HuH-7.5 (cell line): ENCODE measurements around the gene WASHC3.
"Not testable (repeated sequence)": the region's sequence is repeated elsewhere in the genome, so short reads cannot be mapped to it uniquely, and the experiment has no call there.

Experiments used
- DNase-seq: peaks from one replicate; pipeline ENCODE4 v3.0.0; 2011; ENCODE audit warnings: low spot score

The WASHC3 gene

DNA sequence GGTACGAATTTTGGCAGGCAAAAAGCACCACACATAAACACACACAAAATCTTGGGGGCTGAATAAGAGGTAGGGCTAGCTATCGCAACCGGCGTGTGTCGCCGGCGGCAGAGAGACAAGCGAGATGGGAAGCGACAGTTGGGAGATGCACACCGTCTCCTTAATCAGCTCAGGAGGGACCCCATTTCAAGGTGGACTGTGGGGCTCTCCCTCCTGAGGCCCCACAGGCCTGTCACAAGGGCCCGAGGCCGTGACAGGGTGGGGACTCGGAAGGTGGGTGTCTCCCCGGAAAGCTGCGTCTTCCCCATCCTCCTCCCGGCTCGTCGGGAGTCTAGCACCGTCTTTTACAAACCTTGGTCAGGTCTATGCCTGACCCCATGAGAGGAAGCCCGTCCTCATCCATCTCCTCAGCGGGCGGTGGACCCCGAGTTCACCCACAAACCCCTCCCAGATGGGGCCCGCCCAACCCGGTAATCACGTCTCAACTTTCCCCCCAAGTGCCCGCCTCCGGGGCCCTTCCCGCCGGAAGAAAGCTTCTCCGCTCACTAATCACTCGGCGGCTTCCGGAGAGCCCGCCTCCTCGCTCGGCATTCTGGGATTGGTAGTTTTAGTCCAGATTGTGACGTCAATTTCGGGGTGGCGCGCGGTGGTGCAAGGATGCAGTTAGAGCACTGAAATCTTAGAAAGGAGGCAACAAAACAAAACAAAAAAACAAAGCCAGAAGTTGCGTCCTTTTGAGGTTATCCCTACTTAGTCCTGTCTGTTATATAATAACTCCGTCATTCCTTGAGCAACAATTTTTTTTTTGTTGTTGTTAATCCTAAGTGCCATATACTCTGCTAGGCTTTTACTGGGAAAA is at the start of gene WASHC3:
TSS of gene WASHC3 (minus strand) at position 432 of the 859 bp plus-strand sequence. CDS start at position 403, 29 bp downstream.
- DNase-seq: peak; percentile 56

DNA sequence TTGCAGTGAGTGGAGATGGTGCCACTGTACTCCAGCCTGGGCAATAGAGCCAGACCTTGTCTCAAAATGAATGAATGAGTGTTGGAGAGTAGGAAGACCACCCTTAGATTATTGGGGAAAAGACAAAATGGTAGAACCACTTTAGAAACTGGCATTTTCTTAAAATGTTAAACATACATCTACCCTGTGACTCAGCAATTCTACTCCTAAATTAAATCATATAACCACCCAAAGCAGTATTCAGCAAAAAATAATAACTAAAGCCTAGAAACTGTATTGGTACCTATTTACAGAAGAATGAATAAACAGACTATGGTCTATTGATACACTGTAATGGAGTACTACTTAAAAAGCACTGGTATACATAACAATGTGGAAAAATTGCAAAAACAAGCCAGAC is 49.0 kb upstream of the WASHC3 start:
- DNase-seq: no peak

DNA sequence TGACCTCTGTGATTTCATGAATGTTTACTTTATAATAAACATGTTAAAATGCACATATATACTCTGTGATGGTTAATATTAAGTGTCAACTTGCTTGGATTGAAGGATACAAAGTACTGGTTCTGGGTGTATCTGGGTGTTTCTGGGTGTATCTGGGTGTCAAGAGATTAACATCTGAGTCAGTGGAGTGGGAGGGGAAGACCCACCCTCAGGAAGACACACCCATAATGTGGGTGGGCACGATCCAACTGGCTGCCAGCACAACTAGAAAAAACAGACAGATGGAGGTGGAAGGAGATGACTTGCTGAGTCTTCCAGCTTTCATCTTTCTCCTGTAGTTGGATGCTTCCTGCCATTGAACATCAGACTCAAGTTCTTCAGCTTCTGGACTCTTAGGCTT is 46.2 kb upstream of the WASHC3 start:
- no peak for DNase-seq

- no peak for DNase-seq
Observed at GRCh38 chr12:102106905-102107304, 45.1 kb upstream of the WASHC3 start.

GRCh38 chr12:102096855-102097254 is 35.1 kb upstream of the WASHC3 start:
- DNase-seq: no peak

- DNase-seq: peak; percentile 8
Observed at GRCh38 chr12:102095677-102096263, 34.0 kb upstream of the WASHC3 start.

DNA sequence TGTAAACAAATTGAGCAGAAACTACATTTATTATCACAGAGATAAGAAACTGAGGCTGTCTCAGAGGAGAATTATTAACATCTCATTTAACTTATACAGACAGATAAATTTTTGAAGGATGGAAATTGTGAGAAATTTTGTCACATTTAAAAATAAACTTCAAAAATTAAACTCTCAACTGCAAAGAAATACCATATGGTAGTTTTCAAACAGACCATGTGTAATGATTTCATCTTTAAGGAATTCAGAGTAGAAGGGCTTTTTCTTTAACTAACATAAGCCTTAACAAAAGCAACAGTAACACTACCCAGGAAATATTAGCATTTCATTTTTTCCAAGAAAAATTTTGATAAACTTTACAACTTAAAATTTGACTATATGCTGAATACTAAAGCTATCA is 31.5 kb upstream of the WASHC3 start:
- DNase-seq: no peak

- DNase-seq: not testable (repeated sequence)
Observed at GRCh38 chr12:102089228-102089835, 27.5 kb upstream of the WASHC3 start.

DNA sequence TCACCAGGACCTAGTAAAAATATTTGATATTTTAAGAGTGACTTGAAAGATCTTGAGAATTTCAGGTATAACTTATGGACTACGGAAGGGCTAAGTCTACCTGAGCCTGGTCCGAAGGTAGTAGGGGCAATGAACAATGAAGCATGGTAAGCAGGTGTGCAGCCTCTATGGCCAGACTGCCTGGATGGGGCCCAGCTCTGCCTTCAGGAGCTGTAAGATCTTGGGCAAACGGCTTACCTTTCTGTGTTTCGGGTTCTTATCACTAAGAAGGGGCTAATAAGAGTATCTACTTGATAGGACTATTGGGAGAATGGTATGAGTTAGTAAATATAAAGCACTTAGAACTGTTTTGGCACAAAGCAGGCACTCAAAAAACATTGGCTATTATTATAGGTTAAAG is 19.1 kb upstream of the WASHC3 start:
- DNase-seq: no peak

- not testable (repeated sequence) for DNase-seq
Observed at GRCh38 chr12:102072092-102072491, 10.3 kb upstream of the WASHC3 start.

DNA sequence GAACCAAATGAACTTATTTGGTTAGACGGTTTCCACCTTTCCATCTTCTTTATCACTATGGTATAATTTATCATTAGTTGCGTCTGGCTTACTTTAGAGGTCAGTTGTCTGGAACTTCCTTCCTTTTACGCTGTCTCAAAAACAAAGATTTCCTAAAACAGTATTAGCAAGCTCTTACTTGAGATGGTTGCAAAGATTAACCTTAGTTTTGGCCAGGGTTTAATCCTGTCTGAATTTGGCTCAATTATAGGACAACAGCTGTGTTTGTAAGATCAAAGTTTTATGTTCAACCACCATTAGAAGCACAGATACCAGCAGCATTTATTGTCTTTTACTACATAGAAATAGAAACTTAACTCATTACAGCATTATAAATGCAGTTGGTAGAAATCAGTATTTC is 7.9 kb upstream of the WASHC3 start:
- DNase-seq: no peak

DNA sequence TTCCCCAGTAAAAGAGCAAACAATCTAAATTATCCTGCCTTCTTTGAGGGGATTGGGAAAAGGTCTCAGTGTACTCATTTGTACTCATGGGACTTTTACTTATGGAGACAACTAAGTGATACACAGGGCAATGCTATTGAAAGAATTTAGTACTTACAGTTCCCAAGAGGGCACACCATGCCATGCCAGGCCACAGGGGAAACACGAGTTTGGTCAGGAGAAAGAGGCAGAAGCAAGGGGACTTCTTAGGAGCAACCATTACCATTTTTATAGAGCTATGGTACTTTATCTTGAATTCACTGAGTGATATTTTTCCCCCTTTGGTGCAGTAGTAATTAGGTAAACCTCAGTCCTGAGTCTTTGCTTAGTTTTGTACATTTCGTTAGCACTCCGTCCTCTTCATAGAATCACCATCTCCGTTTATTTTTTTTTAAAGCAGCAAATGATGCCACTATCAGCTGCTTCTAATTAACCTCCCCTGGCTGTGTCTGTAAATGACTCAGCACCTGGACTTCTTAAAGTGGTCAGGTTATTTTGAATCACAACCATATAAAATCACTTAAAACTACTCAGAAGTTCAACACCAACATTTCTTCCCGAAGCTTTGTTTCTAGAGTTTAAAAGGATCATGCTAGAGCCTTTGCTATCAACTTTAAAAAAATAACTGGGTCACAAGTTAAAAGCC is 5.9 kb upstream of the WASHC3 start:
- DNase-seq: no peak

DNA sequence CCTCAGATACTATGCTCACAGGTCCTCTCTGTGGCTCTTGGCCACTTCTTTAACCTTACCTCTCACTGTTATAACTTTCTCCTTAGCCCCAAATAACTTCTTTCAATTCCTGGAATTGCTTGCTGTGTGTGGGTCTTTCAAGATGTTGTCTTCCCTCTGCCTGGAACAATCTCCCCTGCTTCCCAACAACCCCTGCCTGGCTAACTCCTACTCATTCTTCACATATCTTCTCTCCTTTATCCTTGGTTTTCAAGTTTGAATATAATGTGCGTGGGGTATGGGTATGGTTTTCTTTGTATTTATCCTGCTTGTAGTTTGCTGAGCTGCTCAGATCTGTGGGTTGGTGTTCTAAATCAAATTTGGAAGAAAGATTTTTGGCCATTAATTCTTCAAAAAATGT is 2.7 kb upstream of the WASHC3 start:
- no peak for DNase-seq

DNA sequence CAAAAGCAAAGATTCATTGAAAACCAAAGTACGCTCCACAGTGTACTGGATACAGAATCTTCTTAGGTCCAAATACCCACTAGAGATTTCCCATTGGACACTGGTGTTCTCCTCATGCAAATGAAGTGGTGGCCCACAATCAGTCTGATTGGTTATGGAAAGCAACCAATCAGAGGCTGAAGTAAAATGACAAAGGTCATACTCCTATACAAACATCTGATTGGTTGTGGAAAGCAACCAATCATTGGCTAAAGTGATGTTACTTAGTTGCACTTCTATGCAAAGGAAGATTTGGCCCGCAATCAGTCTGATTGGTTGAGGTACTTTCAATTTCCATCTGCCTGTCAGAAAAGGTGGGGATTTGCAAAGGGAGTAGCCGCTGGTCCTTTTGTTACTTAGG is 1.3 kb upstream of the WASHC3 start:
- DNase-seq: no peak

DNA sequence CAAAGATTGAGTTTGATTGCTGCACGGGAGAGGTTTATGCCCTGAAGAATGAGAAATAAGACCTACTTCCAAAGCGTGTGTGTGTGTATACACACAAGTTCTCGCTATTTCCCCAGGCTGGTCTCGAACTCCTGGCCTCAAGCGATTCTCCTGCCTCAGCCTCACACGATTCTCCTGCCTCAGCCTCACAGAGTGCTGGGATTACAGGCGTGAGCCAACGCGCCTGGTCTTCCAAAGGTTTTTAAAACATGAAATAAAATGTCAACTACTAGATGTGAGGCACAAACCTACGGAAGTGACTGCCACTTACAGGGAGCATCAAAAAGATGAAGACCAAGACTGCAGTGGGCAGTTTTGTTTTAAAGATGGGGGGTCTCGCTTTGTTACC is 622 bp upstream of the WASHC3 start:
- no peak for DNase-seq

GRCh38 chr12:102061096-102061559 is 663 bp downstream of the WASHC3 start:
- no peak for DNase-seq

DNA sequence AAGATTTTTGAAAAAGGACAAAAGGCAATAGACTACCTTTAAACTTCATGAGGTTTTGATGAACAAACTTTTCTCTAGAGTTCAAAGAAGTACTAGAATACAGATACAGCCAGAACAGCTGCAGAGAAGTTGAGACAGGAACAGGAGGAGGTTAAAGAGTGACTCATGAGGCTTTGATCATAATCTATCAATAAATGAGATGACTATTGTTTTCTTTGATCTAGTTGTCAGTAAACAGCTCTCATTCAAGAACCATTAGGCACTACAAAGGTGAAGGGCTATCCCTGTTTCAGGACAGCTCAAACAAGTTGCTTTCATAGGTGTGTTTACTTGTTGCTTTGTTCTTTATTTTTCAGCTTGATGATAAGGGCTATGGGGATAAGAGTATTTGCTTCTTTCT is 2.4 kb downstream of the WASHC3 start:
- DNase-seq: no peak

DNA sequence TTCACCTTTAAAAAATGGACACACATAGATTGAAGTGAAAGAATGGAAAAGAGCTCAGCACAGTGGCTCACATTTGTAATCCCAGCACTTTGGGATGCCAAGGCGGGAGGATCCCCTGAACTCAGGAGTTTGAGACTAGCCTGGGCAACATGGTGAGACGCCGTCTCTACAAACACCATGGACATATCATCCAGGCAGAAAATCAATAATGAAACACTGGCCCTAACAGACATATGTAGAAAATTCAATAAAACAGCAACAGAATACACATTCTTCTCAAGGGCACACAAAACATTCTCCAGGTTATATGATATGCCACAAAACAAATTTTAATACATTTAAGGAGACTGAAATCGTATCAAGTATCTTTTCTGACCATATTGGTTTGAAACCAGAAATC is 7.4 kb downstream of the WASHC3 start:
- DNase-seq: no peak

- DNase-seq: no peak
Observed at GRCh38 chr12:102053062-102053349, 8.8 kb downstream of the WASHC3 start.

DNA sequence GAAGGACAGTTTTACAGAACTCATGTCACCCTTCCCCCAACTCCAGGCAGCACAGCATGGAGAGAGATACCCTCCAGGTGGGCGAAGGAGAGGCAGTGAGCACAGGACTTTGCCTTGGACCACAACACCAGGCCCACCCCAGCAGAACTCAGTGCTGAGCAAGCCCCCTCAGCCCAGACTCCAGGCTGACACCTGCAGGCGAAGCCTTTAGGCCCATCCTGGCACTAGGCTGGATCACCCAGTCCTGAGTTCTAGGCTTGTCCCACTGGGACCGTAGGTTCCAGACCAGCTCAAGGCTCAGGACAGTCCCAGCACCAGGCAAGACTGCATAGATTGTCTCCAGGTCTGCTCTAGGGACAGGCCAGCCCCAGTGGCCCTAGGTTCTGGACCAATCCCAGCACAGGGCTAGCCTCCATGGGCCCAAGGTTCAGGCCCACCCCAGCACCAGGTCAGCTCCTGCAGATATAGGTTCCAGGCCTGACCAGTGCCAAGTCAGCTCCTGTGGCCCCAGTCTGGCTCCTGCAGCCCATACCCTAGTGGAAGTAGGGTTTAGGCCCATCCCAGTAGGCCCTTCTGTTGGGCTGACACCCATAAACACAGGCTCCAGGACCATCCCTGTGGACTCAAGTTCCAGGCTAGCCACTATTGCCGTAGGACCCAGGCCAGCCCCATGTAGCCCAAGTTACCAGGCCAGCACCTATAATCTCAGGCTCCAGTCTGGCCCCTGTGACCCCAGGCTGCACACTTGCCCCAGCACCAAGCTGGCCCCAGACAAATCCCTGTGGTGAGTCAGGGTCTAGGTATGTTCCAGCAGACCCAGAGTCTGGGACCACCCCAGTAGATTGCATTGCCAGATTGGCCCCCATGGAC is 9.4 kb downstream of the WASHC3 start:
- DNase-seq: no peak

DNA sequence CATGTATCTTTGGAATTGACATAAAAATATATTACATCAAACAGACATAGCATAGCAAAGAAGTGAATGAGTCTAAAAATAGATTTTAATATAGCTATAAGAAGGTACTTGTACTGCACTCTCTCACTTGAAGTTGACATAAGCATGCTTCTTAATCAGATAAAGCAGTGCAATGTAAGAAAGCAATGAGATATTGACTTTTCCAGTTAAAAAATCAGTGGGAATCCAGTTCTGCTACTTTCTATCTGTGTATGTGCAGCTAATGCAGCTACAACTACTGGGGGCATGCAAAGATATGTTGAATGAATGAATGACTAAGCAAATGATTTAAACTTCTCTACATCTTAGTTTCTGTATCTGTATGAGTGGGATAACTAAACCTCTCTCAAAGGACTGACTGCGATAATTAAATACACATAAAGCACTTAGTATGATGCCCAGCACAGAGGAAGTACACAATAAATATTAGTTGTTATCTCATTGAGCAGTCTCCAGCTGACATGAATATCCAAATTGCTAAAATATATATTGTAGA is 10.3 kb downstream of the WASHC3 start:
- no peak for DNase-seq
